HCT116 (cell line): ENCODE data around the gene SAPCD2. TPM values are rescaled to one million over a fixed set of nuclear protein-coding genes. Genes with fewer than 3 reads are reported as not detected.

Experiments
- ATAC-seq: fragments of 200-7000 bp; cut with Tn5 transposase; 2 replicates; pipeline ENCODE4 v1.9.1; 2020; ENCODE audit warnings: mild to moderate bottlenecking, moderate library complexity
- BruUV-seq: library from RNA; stranded (reverse); fragments of 400-500 nt; replicated peaks from 2 replicates; lab custom pipeline; 2021; lab: Mats Ljungman, UMichigan
- CTCF ChIA-PET: fragments of 300-600 bp; sonication (Branson Sonifier 250); formaldehyde crosslinking; loops from one replicate; lab custom pipeline; 2021; ENCODE audit warnings: antibody characterized with exemption; lab: Charles Lee
- POLR2A ChIA-PET: fragments of 300-600, 350-600 bp; sonication (Branson Sonifier 250); formaldehyde crosslinking; loops from one replicate; lab custom pipeline; 2021; ENCODE audit warnings: antibody characterized with exemption; lab: Charles Lee
- RAD21 ChIA-PET, 2 experiments: fragments of 300-600 bp; sonication (Branson Sonifier 250); formaldehyde crosslinking; loops; one replicate each; lab custom pipeline; 2023; ENCODE audit warnings: low total read pairs in 2 of 2; ENCODE audit not compliant: uncharacterized antibody in 2 of 2, unreplicated experiment in 2 of 2, low non-redundant PET in 1 of 2; lab: Charles Lee
- DNase-seq: peaks from one replicate; pipeline ENCODE4 v3.0.0-alpha.2; 2010; ENCODE audit warnings: low read depth, low spot score
- H2AFZ ChIP-seq: fragments of 200-600 bp; shearing (Covaris generic), sonication (generic); 2 replicates; pipeline ENCODE4 v1.6.1; 2017; ENCODE audit warnings: low read depth, mixed run types, mixed read lengths, antibody characterized with exemption, low read length; ENCODE audit not compliant: poor library complexity, severe bottlenecking
- H3K27ac ChIP-seq: 2 replicates; pipeline ENCODE4 v1.5.1; 2012; ENCODE audit warnings: low read depth, low read length
- H3K27me3 ChIP-seq: fragments of 200-600 bp; sonication (generic); 2 replicates; pipeline ENCODE4 v1.6.1; 2016; ENCODE audit warnings: mixed run types, low read length, mixed read lengths; ENCODE audit not compliant: insufficient read depth
- H3K36me3 ChIP-seq, 2 experiments: fragments of 200-500 bp in 1 of 2; fragments of 200-600 bp in 1 of 2; sonication (Bioruptor generic) in 1 of 2; sonication (generic) in 1 of 2; 2 replicates each; pipeline versions ENCODE4 v1.5.1 to v1.6.1; 2014 to 2016; ENCODE audit warnings: low read length in 2 of 2, inconsistent platforms in 1 of 2, mixed read lengths in 1 of 2, mixed run types in 1 of 2; ENCODE audit not compliant: insufficient read depth in 2 of 2, control insufficient read depth in 1 of 2
- H3K4me1 ChIP-seq, 2 experiments: fragments of 200-600 bp in 1 of 2; sonication (generic) in 1 of 2; 2 replicates each; pipeline versions ENCODE4 v1.5.1 to v1.6.1; 2012 to 2017; ENCODE audit warnings: low read length in 2 of 2, inconsistent platforms in 1 of 2, mild to moderate bottlenecking in 1 of 2, mixed read lengths in 1 of 2, mixed run types in 1 of 2, moderate library complexity in 1 of 2; ENCODE audit not compliant: insufficient read depth in 2 of 2, control insufficient read depth in 1 of 2
- H3K4me2 ChIP-seq: fragments of 200-600 bp; sonication (generic); 2 replicates; pipeline ENCODE4 v1.6.1; 2017; ENCODE audit warnings: mixed run types, low read length, mixed read lengths
- H3K4me3 ChIP-seq, 2 experiments: fragments of 200-600 bp in 1 of 2; sonication (generic) in 1 of 2; replicated peaks in 1 of 2; 2 replicates each; pipeline ENCODE4 v1.5.1; 2011 to 2016; ENCODE audit warnings: low read length in 2 of 2, control low read depth in 1 of 2, low read depth in 1 of 2, mild to moderate bottlenecking in 1 of 2, mixed read lengths in 1 of 2, mixed run types in 1 of 2
- H3K79me2 ChIP-seq: fragments of 200-600 bp; sonication (generic); 2 replicates; pipeline ENCODE4 v1.6.1; 2017; ENCODE audit warnings: mild to moderate bottlenecking, mixed run types, low read length, moderate library complexity, mixed read lengths; ENCODE audit not compliant: insufficient read depth
- H3K9ac ChIP-seq: fragments of 200-600 bp; sonication (generic); 2 replicates; pipeline ENCODE4 v1.6.1; 2016; ENCODE audit warnings: low read length, mixed read lengths
- H3K9me2 ChIP-seq: fragments of 200-600 bp; sonication (generic), shearing (Covaris generic); 2 replicates; pipeline ENCODE4 v1.6.1; 2017; ENCODE audit warnings: mixed run types, mild to moderate bottlenecking, moderate library complexity; ENCODE audit not compliant: insufficient read depth
- H3K9me3 ChIP-seq, 2 experiments: fragments of 200-500 bp in 1 of 2; fragments of 200-600 bp in 1 of 2; sonication (Bioruptor generic) in 1 of 2; sonication (generic) in 1 of 2; 2 replicates each; pipeline ENCODE4 v1.6.1; 2014 to 2017; ENCODE audit warnings: low read length in 2 of 2, mixed read lengths in 2 of 2, inconsistent platforms in 1 of 2, low read depth in 1 of 2, mild to moderate bottlenecking in 1 of 2, mixed run types in 1 of 2, moderate library complexity in 1 of 2; ENCODE audit not compliant: control insufficient read depth in 1 of 2, insufficient read depth in 1 of 2
- H4K20me1 ChIP-seq: fragments of 200-600 bp; sonication (generic), shearing (Covaris generic); 2 replicates; pipeline ENCODE4 v1.6.1; 2017; ENCODE audit warnings: mixed run types, mild to moderate bottlenecking, moderate library complexity; ENCODE audit not compliant: insufficient read depth
- CEBPB ChIP-seq: IDR thresholded peaks from 2 replicates; pipeline ENCODE4 v1.6.1; 2012; ENCODE audit warnings: low read depth
- CTCF ChIP-seq, 3 experiments: fragments of 200-600 bp in 1 of 3; sonication (generic) in 1 of 3; IDR thresholded peaks in 2 of 3; conservative IDR thresholded peaks in 1 of 3; 2 replicates each; pipeline ENCODE4 v1.5.1; 2012 to 2017; ENCODE audit warnings: low read depth in 2 of 3, low read length in 2 of 3, antibody characterized with exemption in 1 of 3, borderline replicate concordance in 1 of 3, control low read depth in 1 of 3, mild to moderate bottlenecking in 1 of 3, mixed read lengths in 1 of 3, mixed run types in 1 of 3, moderate library complexity in 1 of 3; ENCODE audit not compliant: insufficient read depth in 1 of 3
- EGR1 ChIP-seq: IDR thresholded peaks from 2 replicates; pipeline ENCODE4 v1.6.1; 2012; ENCODE audit warnings: low read depth
- EZH2phosphoT487 ChIP-seq: fragments of 200-600 bp; IDR thresholded peaks from 2 replicates; pipeline ENCODE4 v1.6.1; 2018; ENCODE audit warnings: antibody characterized with exemption, borderline replicate concordance
- FOSL1 ChIP-seq: IDR thresholded peaks from 2 replicates; pipeline ENCODE4 v1.6.1; 2012; ENCODE audit warnings: low read depth
- JUND ChIP-seq: IDR thresholded peaks from 2 replicates; pipeline ENCODE4 v1.6.1; 2012
- REST ChIP-seq: IDR thresholded peaks from 2 replicates; pipeline ENCODE4 v1.6.1; 2012; ENCODE audit warnings: low read depth
- SIN3A ChIP-seq: IDR thresholded peaks from 2 replicates; pipeline ENCODE4 v1.6.1; 2012; ENCODE audit warnings: low read depth
- SP1 ChIP-seq: IDR thresholded peaks from 2 replicates; pipeline ENCODE4 v1.6.1; 2012; ENCODE audit warnings: low read depth
- SRF ChIP-seq: IDR thresholded peaks from 2 replicates; pipeline ENCODE4 v1.6.1; 2012; ENCODE audit warnings: low read depth
- TCF7L2 ChIP-seq: IDR thresholded peaks from 2 replicates; pipeline ENCODE4 v1.7.0; 2011; ENCODE audit warnings: borderline replicate concordance, inconsistent platforms; ENCODE audit not compliant: insufficient read depth, insufficient read length; ENCODE audit errors: extremely low read depth
- ZFX ChIP-seq: fragments of 450-650 bp; IDR thresholded peaks from 2 replicates; pipeline ENCODE4 v1.6.1; 2017
- intact Hi-C: fragments of 100-400 bp; cut with micrococcal nuclease; formaldehyde crosslinking; loops from 2 replicates; pipeline ENCODE4 v1.10.0; 2022
- total RNA-seq: library from RNA; stranded (reverse); gene quantifications from one replicate; pipeline ENCODE4 v1.2.1, GENCODE V29; 2021; ENCODE audit not compliant: unreplicated experiment

Gene SAPCD2
- total RNA-seq, 1 experiment from 2014 or later = 71.7 TPM

GRCh38 chr9:137116728-137117127 is 46.4 kb upstream of the SAPCD2 start:
- POLR2A ChIA-PET = no interaction called here
- ATAC-seq (no peak), DNase-seq (no peak)
- intact Hi-C loops = no loop called here
- no peak overlapping the region for H3K27ac ChIP-seq
- H3K9ac ChIP-seq = no peak overlapping the region
- BruUV-seq = no TSS peak
- H3K36me3 ChIP-seq = peaks cover 5 to 13% of the 10 kb centered on the region in 2 experiments; a peak in 3 of 4 replicates
- no peaks in the 10 kb centered on the region for H3K9me2 ChIP-seq
- no peak overlapping the region for H3K4me2 ChIP-seq
- peaks cover 19% of the 10 kb centered on the region for H3K79me2 ChIP-seq
- CTCF ChIA-PET = no interaction called here
- H3K9me3 ChIP-seq = no peaks in the 10 kb centered on the region
- H3K4me1 ChIP-seq = peaks cover 4 to 21% of the 10 kb centered on the region in 2 experiments
- H3K27me3 ChIP-seq = no peaks in the 10 kb centered on the region
- RAD21 ChIA-PET = no interaction called here
- TF ChIP-seq SP1 = no peak
- TF ChIP-seq CEBPB = no peak
- TF ChIP-seq EZH2phosphoT487 = no peak
- TF ChIP-seq REST = no peak
- TF ChIP-seq EGR1 = no peak
- TF ChIP-seq SRF = no peak
- no peak for TF ChIP-seq CTCF (IDR thresholded peaks at IDR 0.05 in 2 of 3, conservative IDR thresholded peaks at IDR 0.05 in 1 of 3; ENCODE audit: borderline replicate concordance in 1 of 3, insufficient read depth in 1 of 3, low read depth in 2 of 3, low read length in 2 of 3)
- no peak for TF ChIP-seq JUND
- no peak for TF ChIP-seq FOSL1
- no peak for TF ChIP-seq TCF7L2
- TF ChIP-seq ZFX = no peak
- TF ChIP-seq SIN3A = no peak
- H3K4me3 ChIP-seq = no peak overlapping the region
- no peaks in the 10 kb centered on the region for H4K20me1 ChIP-seq
- no peak overlapping the region for H2AFZ ChIP-seq
